Glomerular endothelial cell (primary cell): ENCODE measurements around the gene EHF. TPM values are rescaled to one million over a fixed set of nuclear protein-coding genes. Genes with fewer than 3 reads are reported as not detected.

Source experiments
- DNase-seq: peaks from one replicate; pipeline ENCODE4 v3.0.0-alpha.2; 2011; ENCODE audit warnings: low read depth, low spot score; ENCODE audit errors: extremely low read depth
- total RNA-seq: library from RNA; depleted of rRNA; stranded (reverse); fragments of >200 nt; gene quantifications from 2 replicates; pipeline ENCODE4 v1.2.3, GENCODE V29; 2015

EHF gene
- total RNA-seq, 1 donor from 2014 or later: not detected

- DNase-seq: no peak
Measured at GRCh38 chr11:34623463-34623862, 2.6 kb downstream of the EHF start.

DNA sequence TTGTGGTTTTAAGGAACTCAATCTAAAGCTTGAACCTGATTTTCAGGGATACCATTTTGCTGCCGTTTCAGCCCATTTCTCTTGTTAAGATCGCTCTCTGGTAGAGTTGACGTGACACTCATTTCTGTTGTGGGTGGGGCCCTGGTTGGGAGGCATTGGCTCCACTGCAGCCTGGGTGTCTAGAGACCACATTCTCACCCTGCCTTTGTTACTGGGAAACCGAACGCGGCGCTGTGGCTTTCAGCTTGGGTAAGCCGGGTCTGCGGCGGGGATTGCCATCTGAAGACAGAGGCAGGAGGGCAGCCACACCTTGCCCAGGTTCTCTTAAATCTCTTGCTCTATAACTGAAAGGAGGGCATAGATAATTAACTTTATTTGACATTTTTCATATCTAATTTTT lies 3.2 kb downstream of the EHF start:
- DNase-seq: no peak

DNA sequence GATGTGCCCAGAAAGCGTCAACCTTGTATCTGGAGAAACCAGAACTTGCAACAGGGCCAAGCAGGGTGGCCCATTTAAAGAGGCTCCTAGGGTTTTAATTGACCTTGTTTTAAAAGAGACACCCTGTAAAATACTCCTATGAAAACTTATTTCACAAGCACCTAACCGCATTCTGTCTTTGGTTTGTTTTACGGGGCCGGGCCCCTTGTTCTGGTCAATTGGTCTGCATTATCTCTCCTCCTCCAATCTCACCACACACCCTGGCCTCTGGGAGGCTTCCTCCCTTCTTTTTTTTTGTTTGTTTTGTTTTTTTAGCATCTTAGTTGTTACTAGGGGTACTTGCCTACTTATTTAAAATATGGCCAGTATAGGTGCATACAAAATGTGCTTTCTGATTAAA lies 4.7 kb downstream of the EHF start:
- DNase-seq: no peak

GRCh38 chr11:34626393-34626792 lies 5.5 kb downstream of the EHF start:
- no peak for DNase-seq

DNA sequence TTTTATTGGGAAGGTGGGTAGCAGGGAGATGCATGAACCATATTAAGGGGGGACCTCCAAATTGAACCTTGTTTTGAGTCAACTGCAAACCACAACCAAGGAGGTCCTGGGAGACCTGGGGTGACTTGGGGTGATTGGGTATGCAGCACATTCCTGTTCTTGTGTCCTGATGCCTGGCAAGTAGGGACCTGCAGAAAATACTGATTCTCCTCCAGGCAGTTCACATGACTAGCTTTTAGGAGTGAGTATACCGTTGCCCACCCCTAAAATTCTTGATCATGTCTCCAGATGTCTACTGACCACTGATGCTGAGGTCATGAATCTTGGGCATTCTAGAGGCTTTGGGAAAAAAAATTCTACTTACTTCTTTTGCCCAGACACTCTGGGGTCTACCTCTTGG lies 6.3 kb downstream of the EHF start:
- DNase-seq: no peak

- no peak for DNase-seq
Measured at GRCh38 chr11:34629711-34630110, 8.8 kb downstream of the EHF start.

- DNase-seq: no peak
Measured at GRCh38 chr11:34630544-34630943, 9.7 kb downstream of the EHF start.

- DNase-seq: no peak
Measured at GRCh38 chr11:34631297-34631696, 10.4 kb downstream of the EHF start.

DNA sequence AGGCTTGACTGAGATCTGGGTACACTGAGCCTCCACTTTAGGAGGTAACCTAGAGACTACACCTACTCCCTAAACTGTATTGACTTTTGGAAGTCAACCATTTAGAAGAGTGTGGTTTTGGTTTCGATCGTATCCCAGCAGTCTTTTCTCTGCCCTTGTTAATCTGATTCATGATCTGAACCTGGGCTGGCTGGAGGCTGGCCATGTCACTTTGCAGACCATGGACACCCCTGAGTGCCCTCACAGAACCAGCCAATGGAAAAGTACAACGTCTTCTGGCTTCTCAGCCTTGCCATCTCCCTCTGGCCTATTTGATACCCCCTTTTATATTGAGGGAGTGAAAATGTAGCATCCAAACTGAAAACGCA lies 10.8 kb downstream of the EHF start:
- DNase-seq: no peak

- DNase-seq: no peak
Measured at GRCh38 chr11:34632105-34632791, 11.4 kb downstream of the EHF start.

DNA sequence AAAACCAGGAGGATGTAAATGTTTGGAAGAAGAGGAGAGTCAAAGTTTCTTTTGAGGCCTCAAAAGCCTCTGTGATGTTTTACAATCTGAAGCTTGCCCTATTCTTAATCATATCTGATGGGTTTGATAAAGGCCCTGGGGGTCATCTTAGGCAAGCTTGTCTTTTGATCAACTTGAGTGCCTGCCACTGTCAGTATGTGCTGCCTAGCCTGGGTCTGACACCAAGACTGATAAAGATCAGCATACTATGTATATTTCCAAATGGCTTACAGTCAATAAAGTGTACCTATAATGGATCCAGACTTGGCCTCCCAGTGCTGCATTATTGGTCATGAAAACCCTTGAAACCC lies 12.7 kb downstream of the EHF start:
- no peak for DNase-seq

- DNase-seq: no peak
Measured at GRCh38 chr11:34633990-34634693, 13.2 kb downstream of the EHF start.

DNA sequence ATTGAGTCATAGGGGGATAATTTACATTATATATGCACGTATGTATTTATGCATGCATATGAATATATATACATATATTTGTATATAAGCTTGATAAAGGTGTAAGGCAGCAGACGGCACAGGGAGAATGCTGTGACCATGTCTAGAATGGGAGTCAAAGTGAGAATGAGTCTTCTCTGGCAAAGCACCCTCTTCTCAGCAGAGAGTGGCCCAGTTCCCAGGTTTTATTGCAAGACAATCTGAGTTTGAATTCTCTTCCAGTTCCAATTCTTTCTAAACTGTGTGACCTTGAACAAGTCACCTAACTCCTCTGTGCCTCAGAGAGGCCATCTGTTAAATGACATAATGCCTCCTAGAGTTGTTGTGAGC lies 13.8 kb downstream of the EHF start:
- DNase-seq: no peak

- DNase-seq: no peak
Measured at GRCh38 chr11:34636127-34636526, 15.2 kb downstream of the EHF start.

DNA sequence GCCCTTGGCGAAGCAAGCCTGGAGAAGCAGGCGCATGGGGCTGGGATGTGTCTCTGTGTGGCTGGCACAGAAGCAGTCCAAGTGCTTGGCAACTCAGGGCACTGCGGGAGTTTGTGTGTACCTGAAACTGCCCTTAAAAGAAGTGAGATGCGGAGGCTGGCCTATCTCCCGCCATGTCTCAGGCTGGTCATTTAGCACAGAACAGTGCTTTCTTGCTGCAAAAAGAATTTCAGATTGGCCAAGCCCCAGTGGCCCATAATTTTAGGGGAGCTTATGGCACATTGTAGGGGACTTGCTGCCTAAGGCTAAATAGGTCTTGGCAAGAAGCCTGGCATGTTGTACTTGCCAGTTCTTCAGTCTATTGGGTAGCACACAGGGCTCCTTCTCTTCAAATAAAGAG lies 16.4 kb downstream of the EHF start:
- DNase-seq: no peak

DNA sequence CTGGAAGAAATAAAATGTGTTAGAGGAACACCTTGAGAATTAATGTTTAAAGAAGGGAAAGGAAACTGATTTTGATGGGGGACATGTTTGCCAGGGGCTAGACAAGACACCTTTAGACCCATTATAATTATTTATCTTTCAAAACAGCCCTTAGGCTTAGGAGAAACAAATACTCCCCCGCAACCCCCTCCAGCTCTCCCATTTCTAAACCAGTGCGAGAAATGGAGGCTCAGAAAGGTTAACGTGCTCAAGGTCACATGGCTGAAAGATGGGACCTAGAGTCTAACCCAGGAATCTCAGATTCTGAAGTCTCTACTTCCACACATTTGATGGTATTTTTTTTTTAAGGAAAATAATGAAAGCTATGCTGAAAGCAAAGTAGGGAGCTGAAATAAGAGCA lies 18.0 kb downstream of the EHF start:
- DNase-seq: no peak

- no peak for DNase-seq
Measured at GRCh38 chr11:34639545-34639944, 18.7 kb downstream of the EHF start.

DNA sequence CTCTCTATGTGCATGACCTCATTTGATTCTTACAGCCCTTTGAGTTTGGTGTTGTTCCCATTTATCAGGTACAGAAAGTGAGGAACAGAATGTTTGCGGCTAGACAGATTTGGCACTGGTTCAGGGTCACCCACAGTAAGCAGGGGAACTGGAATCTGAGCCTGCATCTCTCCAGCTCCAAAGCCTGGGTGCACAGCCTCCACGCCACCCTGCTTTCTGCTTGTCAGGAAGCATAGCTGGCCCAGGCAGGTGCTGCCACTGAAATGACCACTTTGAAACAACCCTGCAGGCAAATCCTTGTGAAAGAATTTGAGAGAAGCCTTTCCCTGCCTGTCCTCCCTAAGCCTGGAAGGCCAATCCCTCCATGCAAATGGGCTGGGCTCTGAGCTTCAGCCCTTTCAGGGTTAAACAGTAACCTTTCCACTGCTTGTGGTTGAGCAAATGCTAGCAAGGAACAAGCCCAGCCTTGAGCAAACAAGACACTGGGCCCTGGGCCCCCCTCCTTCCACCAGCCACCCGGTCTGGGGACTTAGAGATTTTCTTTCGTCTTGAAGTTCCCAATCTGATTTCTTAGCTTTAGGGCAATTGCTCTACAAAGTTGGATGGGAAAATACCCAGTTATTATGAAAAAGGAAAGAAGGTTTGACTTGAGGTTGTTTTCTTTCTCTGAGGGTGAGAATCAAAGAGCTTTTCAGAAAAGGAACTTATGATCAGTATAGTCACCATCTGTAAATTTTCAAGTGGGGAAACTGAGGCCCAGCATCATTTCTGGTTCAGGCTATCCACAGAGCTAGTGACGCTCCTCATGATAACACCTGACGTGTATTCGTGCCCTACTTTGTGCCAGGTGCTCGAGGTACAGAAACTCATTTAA lies 19.4 kb downstream of the EHF start:
- no peak for DNase-seq

DNA sequence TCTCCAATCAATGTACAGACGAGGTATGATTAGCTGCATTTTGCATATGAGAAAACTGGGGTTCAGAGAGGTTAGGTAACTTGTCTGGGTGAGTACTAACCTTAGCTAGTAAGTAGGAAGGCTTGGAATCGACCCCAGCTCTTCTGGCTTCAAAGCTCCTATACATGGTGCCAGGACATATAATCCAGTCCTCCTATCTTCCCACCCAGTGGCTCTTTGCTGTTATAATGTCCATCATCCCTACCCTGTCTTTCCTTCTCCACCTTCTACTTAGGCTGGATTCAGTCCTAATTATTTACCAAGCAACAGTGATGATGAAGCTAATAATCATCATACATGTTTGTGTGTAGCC lies 20.0 kb downstream of the EHF start:
- DNase-seq: no peak

DNA sequence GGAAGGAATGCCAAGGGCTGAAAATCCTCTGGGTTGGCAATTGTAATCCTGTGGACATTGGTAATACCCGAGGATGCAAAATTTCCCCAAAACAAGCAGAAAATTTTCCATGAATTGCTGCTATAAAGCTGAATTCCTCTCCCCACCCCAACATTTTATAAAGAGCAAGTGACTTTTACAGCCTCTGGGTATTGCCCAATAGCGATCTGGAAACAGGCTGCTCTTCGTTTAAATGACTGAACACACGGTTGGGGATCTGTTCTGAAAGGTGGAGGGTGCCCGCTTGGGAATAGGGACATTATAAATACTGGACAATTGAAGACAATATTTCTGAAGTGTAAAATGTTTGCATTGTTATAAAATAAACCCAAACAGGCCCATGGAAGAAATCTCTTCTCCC lies 20.6 kb downstream of the EHF start:
- DNase-seq: no peak

GRCh38 chr11:34642001-34642554 lies 21.2 kb downstream of the EHF start:
- DNase-seq: no peak

GRCh38 chr11:34642873-34643272 lies 22.0 kb downstream of the EHF start:
- DNase-seq: no peak
